Measurements from ENCODE around the gene KLF8.

KLF8 gene

DNA sequence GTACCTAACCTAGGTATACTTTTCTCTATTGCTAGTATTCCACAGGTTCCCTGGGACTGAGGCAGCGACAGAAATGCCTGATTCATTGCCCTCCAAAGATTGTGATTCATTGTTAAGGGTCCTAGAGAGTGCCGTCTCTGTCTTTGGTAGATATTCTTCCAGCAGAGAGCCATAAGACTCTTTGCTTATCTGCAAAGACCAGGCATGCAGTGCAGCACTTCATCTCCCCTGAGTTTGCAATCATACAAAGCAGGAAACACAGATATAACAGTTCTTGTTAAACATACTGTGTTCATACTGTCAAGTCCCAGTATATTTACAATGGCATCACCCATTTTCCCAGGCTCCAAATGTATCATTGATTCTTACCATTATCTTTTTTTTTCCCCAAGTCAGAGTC lies 47.7 kb downstream of the KLF8 start:
- TF ChIP-seq REST (IDR thresholded peaks at IDR 0.05; ENCODE audit: insufficient replicate concordance, low read depth) = no peak
- TF ChIP-seq POLR2AphosphoS5 (IDR thresholded peaks at IDR 0.05; ENCODE audit: low read depth) = no peak
- TF ChIP-seq GABPA (IDR thresholded peaks at IDR 0.05; ENCODE audit: low read depth) = no peak
- TF ChIP-seq CTCF (IDR thresholded peaks at IDR 0.05; ENCODE audit: insufficient read depth, low read length) = no peak
- no peak for TF ChIP-seq SPI1 (IDR thresholded peaks at IDR 0.05; ENCODE audit: borderline replicate concordance, low read depth)
- DNase-seq (ENCODE audit: low read depth in 1 of 2, low spot score in 1 of 2) = no peak
- no peak overlapping the region for H3K27ac ChIP-seq (replicated peaks)
- no peaks in the 10 kb centered on the region for H3K27me3 ChIP-seq (ENCODE audit: insufficient read depth, poor library complexity, severe bottlenecking)
- no peak overlapping the region for H3K4me3 ChIP-seq (replicated peaks; ENCODE audit: insufficient read depth, low read length)

DNA sequence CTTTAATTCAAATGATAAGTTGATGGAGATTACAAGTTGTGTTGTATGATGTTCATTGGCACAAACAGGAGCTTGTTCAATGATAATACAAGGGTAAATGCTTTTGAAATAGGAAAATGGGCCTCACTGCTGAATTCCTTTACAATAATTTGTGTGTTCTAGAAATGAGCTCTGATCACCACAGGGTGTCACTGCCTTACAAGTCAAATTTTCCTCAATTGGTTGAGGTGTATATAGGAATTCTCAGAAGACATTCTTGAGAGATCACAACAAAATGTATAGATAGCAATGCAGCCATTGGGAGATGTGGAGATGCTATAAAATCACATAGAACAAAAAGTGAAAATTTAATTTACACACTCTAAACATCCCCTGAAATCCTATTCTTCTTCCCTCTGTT lies 49.6 kb downstream of the KLF8 start:
- no peaks in the 10 kb centered on the region for H3K27me3 ChIP-seq (ENCODE audit: insufficient read depth, poor library complexity, severe bottlenecking)
- H3K4me3 ChIP-seq (replicated peaks; ENCODE audit: insufficient read depth, low read length) = no peak overlapping the region
- no peak overlapping the region for H3K27ac ChIP-seq (replicated peaks)
- DNase-seq (ENCODE audit: low read depth in 1 of 2, low spot score in 1 of 2) = no peak
- no peak for TF ChIP-seq GABPA (IDR thresholded peaks at IDR 0.05; ENCODE audit: low read depth)
- TF ChIP-seq REST (IDR thresholded peaks at IDR 0.05; ENCODE audit: insufficient replicate concordance, low read depth) = no peak
- TF ChIP-seq CTCF (IDR thresholded peaks at IDR 0.05; ENCODE audit: insufficient read depth, low read length) = no peak
- TF ChIP-seq SPI1 (IDR thresholded peaks at IDR 0.05; ENCODE audit: borderline replicate concordance, low read depth) = no peak
- TF ChIP-seq POLR2AphosphoS5 (IDR thresholded peaks at IDR 0.05; ENCODE audit: low read depth) = no peak

GRCh38 chrX:56284269-56284668 lies 52.1 kb downstream of the KLF8 start:
- no peak for DNase-seq (ENCODE audit: low read depth in 1 of 2, low spot score in 1 of 2)
- H3K4me3 ChIP-seq (replicated peaks; ENCODE audit: insufficient read depth, low read length) = no peak overlapping the region
- no peaks in the 10 kb centered on the region for H3K27me3 ChIP-seq (ENCODE audit: insufficient read depth, poor library complexity, severe bottlenecking)
- no peak for TF ChIP-seq CTCF (IDR thresholded peaks at IDR 0.05; ENCODE audit: insufficient read depth, low read length)
- no peak for TF ChIP-seq GABPA (IDR thresholded peaks at IDR 0.05; ENCODE audit: low read depth)
- no peak for TF ChIP-seq SPI1 (IDR thresholded peaks at IDR 0.05; ENCODE audit: borderline replicate concordance, low read depth)
- no peak for TF ChIP-seq REST (IDR thresholded peaks at IDR 0.05; ENCODE audit: insufficient replicate concordance, low read depth)
- H3K27ac ChIP-seq (replicated peaks) = no peak overlapping the region

Data from HL-60 (cell line).